ENCODE results near the gene PTPN2.
"Not testable (repeated sequence)": the region's sequence is repeated elsewhere in the genome, so short reads cannot be mapped to it uniquely, and the experiment has no call there.

Gene PTPN2

DNA sequence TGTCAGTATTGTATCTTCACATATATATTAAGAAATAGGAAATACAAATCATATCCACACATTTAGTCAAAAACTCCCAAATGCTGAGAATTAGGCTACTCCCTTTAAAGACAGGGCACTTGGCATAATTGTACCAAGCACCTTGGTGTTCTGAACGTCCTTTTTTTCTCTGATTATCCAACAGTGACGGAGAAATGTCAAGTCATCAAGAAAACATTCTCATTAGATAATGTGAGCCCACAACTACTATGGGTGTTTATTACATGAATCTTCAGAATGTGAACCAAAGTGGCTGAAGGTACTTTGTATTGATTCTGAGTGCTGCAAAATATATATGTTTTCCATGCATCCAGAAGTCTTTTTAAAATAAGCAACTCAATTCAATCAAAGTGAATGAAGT lies 97.4 kb downstream of the PTPN2 start:
- no peak for DNase-seq (ENCODE audit: low read depth)
- no peak overlapping the region for H3K4me3 ChIP-seq (ENCODE audit: low read depth, low read length)

DNA sequence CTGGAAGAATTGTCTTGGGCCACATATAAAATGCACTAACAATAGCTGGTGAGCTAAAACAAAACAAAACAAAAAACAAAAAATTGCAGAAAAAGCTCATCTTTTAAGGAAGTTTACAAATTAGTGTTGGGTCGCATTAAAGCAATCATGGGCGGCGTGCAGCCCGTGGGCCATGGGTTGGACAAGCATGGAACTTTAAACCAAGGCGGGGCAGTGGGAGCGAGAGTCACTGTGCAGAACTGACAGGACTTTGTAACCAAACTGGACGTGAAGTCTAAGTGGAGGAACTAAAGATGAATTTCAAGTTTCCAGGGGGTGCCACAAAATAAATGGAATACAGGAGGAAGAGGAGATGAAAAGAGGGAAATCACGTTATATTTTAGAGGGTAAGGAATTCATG lies 100.5 kb downstream of the PTPN2 start:
- H3K4me3 ChIP-seq (ENCODE audit: low read depth, low read length): no peak overlapping the region

DNA sequence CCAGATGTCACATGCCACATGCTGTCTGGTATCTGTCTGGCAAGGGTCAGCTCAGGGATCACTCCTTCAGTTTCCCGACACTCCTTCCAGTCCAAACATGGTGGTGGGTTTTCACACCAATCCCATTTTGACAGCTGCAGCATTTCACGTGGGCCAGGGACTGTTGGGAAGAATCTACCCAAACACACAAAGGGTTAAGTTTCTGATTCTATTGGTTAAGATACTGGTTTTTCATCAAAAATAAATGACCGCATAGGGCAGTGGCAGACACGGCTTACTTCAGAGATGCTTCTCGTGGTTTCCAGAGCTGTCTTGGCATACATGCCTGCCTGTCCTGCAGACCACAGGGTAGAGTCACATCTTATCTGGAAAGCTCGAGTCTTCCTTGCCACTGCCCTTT lies 101.5 kb downstream of the PTPN2 start:
- no peak overlapping the region for H3K4me3 ChIP-seq (ENCODE audit: low read depth, low read length)
- no peak for DNase-seq (ENCODE audit: low read depth)

More for the DNA sequence above, 100.5 kb downstream of the PTPN2 start:
- DNase-seq (ENCODE audit: low read depth): no peak

DNA sequence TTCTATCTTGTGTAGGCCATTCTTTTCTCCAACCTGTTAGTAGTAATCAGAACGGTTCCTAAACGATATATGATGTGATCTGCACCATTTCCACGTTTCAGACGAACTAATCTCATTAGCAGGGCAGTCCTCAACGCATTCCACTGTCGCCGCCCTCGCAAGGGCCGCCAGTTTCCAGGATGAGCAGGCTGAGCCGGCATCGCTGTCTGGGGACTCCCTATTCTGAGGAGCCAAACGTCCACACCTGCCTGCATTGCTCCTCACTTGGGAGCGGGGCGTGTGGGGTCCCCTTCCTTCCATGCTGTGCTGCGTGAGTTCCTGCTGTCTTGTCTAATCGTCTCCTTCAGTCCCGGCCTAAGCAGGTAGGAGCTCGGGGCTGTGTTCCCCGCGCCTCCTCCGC lies 104.6 kb downstream of the PTPN2 start:
- no peak overlapping the region for H3K4me3 ChIP-seq (ENCODE audit: low read depth, low read length)
- no peak for DNase-seq (ENCODE audit: low read depth)

DNA sequence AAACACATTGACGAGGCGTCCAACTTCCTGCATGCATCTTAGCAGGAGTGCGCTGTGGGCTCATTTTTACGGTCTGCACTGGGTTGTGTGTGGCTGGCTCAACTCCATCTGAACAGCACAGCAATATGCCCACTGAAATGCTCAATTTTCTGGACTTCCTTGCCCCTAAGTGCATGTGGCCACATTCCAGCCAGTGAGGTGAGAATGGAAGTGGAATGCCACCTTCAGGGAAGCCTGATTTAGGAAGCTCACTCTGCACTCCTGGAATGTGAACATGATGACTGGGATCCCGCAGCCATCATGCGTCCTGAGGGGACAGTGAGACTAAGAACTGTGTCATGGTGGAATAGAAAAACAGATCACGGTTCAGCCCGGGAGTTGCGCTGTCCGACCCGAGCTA lies 105.0 kb downstream of the PTPN2 start:
- no peak overlapping the region for H3K4me3 ChIP-seq (ENCODE audit: low read depth, low read length)
- no peak for DNase-seq (ENCODE audit: low read depth)

DNA sequence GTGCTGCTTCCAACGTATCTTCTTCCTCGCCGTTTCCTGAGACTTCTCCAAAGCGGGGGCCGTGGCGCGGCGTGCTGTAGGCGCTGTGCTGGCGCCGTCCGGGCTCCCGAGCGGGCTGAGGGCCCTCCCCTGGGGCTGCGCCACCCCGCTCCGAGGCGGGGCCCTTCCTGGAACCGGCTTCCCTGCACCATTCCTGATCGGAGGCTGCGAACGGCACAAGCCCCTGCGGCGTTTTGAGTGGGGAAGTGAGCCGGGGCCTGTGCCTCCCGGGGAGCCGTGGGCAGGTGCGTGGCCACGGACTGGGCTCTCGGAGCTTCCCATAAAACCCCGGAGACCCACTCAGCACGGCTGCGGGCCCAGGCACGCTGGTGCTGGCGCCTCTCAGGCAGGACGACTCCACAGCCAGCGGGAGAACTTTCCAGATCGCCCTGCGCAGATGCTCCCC lies 106.5 kb downstream of the PTPN2 start:
- H3K4me3 ChIP-seq (ENCODE audit: low read depth, low read length): no peak overlapping the region
- no peak for DNase-seq (ENCODE audit: low read depth)

DNA sequence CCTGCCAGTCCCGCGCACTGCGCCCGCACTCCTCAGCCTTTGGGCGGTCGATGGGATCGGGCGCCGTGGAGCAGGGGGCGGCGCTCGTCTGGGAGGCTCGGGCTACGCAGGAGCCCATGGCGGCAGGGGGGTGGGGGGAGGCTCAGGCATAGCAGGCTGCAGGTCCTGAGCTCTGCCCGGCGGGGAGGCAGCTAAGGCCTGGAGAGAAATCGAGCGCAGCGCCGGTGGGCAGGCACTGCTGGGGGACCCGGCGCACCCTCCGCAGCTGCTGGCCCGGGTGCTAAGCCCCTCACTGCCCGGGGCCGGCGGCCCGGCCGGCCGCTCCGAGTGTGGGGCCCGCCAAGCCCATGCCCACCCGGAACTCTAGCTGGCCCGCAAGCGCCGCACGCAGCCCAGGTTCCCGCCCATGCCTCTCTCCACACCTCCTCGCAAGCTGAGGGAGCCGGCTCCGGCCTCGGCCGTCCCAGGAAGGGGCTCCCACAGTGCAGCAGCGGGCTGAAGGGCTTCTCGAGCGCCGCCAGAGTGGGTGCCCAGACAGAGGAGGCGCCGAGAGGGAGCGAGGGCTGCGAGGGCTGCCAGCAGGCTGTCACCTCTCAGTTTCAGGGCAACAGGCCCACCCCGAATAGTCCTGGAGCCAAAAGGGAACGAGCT lies 107.1 kb downstream of the PTPN2 start:
- no peak overlapping the region for H3K4me3 ChIP-seq (ENCODE audit: low read depth, low read length)

DNA sequence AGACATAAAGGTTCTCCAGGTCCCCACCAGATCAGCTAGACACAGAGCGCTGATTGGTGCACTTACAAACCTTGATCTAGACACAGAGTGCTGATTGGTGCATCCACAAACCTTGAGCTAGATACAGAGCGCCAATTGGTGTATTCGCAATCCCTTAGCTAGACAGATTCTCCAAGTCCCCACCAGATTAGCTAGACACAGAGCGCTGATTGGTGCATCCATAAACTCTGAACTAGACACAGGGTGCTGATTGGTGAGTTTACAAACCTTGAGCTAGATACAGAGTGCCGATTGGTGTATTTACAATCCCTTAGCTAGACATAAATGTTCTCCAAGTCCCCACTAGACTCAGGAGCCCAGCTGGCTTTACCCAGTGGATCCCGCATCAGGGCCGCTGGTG lies 107.6 kb downstream of the PTPN2 start:
- not testable (repeated sequence) for H3K4me3 ChIP-seq (ENCODE audit: low read depth, low read length); DNase-seq (ENCODE audit: low read depth)

More for the DNA sequence above, 107.1 kb downstream of the PTPN2 start:
- DNase-seq (ENCODE audit: low read depth): no peak

DNA sequence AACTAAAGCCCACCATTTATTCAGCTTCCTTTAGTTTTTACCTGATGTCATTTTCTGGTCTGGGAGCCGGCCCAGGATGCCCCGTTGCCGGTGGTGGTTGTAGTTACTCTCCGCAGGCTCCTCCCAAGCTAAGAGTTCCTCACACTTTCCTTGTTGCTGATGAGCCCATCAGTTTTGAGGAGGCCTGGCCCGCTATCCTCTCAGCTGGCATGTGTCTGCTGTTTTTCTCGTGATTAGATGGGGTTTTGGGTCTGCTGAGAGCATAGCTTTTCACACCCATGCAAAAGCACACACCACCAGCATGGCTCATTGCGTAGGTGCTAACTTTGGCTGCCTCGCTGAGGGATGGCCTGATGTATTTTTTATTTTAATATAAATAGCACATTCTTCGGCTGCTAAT lies 109.1 kb downstream of the PTPN2 start:
- DNase-seq (ENCODE audit: low read depth): no peak
- no peak overlapping the region for H3K4me3 ChIP-seq (ENCODE audit: low read depth, low read length)

DNA sequence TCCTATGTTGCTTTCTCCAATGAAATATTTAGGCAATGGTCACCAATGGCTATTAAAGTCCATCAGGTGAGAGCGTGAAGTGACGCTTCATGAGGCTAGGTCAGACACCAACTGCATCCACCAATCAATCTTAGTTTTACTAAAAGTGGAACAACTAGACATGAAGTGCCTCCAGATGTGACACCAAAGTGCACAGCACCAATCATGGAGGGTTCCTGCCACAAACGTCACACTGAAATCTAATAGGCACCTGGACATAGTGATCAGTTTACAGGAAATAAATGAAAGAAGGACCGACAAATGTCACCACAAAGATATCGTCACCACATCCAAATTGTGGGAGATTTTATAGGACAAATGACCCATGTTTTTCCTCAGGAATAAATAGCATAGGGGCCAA lies 110.7 kb downstream of the PTPN2 start:
- no peak for DNase-seq (ENCODE audit: low read depth)
- no peak overlapping the region for H3K4me3 ChIP-seq (ENCODE audit: low read depth, low read length)

DNA sequence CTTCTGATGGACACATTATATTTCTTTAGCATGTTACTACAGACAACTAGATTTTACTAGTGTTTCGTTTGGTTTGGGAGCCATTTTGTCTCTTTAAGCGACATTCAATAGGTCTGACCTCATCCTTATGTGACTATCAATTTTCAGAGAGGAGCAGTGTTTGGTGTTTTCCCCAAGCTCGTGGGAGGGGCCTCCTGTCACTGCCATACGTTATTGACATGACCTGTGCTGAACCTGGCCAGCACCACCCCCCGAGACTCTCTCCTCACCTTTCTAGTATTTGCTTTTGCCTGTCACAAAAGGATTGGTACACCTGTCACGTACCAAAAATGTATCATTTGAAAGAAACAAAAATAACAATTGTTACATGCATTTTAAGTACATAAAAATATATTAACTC lies 111.9 kb downstream of the PTPN2 start:
- H3K4me3 ChIP-seq (ENCODE audit: low read depth, low read length): no peak overlapping the region
- no peak for DNase-seq (ENCODE audit: low read depth)

DNA sequence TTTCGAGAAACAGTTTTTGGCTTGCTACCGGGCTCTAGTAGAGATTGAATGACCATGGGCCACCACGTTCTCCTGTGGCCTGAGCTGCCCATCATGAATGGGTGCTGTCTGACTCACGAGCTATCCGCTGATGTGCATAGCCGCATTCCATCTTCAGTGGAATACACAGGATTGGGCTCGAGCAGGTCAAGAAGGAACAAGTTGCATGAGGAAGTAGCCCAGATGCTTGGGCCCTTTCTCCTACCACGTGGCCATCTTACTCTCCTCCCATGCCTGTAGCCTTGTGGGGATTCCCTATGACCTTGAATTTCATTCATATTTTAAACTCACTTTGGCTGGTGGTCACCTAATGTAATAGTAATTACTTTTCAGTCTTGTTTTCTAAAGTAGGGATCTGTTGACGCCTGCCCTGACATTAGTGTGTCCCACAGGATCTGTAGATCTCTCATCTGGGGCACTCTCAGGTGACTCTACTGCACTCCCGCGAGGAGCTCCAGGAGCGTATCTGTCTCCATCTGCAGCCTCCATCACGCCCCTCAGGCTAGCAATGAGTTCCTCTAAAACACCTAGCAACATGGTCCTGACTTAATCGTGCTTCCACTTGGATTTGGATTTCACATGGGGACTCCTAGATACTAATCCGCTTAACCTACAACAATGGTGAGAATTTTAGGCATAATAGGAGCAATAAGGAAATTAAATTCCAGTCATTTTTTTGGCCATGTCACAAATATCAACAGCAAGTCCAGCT lies 113.4 kb downstream of the PTPN2 start:
- no peak overlapping the region for H3K4me3 ChIP-seq (ENCODE audit: low read depth, low read length)
- DNase-seq (ENCODE audit: low read depth): no peak

DNA sequence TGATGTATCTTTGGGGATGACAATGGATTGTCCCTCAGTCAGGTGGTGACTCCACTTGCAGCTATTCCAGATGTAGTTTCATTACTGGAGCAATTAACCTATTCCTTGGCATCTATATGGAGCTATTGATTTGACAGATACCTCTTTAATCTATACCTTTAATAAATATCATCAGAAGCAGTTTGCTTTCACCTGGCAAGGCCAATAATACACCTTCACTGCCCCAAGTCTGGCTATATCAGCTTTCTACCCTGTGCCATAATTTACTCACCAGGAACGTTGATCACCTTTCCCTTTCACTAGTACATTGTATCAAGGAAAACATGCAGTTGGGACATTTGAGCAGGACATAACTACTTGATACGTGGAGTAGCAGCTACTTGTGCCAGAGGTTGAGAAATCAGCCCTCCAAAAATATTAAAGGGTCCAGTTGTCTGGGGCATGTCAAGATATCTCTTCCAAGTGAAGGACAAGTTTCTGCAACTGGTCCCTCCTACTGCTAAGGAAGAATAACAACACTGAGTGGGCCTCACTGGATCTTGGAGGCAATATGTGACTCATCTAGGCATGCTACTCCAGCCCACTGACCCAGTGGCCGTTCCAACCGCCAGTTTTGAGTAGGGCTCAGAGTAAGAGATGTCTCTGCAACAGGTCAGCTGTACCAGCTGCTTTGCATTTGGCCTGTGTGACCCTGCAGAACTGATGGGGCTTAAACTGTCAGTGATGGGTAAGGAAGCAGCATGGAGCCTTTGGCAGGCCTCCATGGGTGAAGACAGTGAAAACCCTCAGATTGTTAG lies 114.2 kb downstream of the PTPN2 start:
- peak; percentile 11 for DNase-seq (ENCODE audit: low read depth)
- no peak overlapping the region for H3K4me3 ChIP-seq (ENCODE audit: low read depth, low read length)

DNA sequence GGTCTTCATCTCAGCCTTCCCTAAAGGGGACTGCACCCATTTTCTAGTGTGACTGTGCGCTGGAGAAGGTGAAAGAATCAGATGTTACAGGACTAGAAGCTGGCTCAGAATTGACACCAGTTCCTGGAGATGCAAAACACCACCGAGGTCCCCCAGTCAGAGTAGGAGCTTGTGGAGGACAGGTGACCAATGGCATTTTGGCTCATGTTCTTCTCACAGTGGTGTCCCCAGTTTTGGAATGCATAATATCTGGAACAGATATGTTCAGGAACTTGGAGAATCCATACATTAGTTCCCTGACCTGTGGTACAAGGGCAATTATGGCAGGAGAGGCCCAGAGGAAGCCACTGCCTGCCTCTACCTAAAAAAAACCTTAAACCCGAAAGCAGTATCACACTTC lies 114.9 kb downstream of the PTPN2 start:
- H3K4me3 ChIP-seq (ENCODE audit: low read depth, low read length): no peak overlapping the region
- DNase-seq (ENCODE audit: low read depth): no peak

DNA sequence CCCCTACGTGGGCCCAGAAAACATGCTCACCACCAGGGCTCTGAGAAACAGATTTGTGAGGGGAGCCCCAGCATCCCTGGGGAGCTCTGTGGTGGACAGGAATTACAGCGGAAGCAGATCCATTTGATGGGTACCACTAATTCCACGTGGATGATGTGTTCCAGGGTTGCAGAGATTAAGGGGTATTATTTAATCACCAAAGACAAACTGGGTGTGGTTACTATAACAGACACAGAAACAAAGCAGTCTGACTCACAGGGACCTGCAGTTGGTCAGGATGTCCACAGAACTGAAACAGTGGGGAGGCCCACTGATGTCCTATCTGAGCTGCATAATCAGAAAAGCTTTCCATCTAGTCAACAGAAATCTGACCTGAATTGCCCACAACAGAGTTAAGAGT lies 115.4 kb downstream of the PTPN2 start:
- no peak overlapping the region for H3K4me3 ChIP-seq (ENCODE audit: low read depth, low read length)
- DNase-seq (ENCODE audit: low read depth): peak; percentile 23

DNA sequence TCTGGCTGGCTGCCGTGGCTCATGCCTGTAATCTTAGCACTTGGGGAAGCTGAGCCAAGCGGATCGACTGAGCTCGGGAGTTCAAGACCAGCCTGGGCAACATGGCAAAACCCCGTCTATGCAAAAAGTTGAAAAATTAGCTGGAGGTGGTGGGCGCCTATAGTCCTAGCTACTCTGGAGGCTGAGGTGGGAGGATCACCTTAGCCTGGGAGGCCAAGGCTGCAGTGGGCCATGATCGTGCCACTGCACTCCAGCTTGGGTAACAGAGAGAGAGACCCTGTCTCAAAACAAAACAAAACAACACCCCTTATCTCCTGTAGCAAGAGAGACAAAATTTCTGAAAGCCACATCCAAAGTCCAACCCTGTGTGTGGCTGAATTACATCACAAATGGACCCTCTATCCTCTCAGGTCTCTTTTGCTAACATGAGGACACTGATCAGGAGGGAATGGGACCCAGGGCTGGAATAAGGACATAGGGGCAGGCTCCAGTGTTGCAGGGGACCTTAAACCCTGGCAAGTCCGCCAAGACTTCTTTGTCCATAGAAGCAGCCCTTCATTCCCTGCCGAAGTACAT lies 116.4 kb downstream of the PTPN2 start:
- H3K4me3 ChIP-seq (ENCODE audit: low read depth, low read length): no peak overlapping the region
- no peak for DNase-seq (ENCODE audit: low read depth)

DNA sequence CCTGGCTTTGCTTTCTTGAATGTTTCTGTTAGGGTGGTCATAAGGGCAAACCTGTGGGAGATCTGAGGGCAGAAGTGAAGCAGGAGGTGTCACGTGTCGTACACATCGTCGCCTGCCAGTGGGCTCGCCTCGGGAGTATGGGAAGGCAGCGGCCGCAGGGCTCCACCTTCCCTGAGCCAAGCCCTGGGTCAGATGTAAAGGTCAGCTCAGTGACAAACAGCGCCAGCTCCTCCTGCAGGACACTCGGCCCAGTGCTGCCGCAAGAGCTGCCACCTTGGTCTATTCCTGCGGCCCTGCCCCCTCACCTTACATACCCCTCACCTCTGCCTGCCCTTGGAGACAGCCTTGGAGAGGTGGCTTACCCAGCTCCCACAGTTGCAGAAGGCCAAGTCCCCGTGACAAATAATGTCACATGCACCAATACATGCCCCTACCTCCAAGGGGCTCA lies 117.0 kb downstream of the PTPN2 start:
- no peak for DNase-seq (ENCODE audit: low read depth)
- H3K4me3 ChIP-seq (ENCODE audit: low read depth, low read length): no peak overlapping the region

DNA sequence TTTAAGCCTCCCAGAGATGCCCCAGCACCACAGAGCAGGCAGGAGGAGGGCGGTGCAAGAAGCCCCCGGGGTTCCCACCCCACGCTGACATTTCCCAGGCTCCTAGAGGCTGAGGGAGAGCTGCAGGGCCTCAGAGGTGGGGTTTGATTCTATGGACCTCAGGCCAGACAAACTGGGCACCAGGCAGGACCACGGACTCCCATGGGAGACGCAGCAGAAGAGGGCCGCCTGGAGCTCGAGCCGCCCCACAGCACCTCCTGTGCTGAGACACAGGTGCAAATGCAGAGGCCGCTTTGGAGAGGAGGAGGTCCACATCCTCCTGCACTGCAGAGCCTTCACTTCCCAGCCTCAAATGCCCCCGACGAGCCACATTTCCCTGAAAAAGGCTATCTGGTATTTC lies 118.5 kb downstream of the PTPN2 start:
- no peak for DNase-seq (ENCODE audit: low read depth)

DNA sequence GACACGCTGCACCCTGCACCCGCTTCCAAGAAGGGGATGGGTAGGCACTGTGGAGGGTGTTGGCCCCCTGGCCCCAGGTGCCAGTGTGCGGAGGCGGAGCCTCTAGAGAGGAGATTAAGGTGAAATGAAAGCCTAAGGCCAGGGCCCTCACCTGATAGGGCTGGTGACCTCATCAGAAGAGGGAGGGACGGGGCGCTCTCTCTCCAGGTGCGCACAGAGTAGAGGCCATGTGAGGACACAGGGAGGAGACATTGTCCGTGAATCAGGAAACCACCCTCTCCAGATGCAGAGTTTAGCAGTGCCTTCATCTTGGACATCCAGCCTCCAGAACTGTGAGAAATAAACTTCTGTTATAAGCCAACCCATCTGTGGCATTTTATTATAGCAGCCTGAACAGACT lies 118.9 kb downstream of the PTPN2 start:
- DNase-seq (ENCODE audit: low read depth): no peak
- no peak overlapping the region for H3K4me3 ChIP-seq (ENCODE audit: low read depth, low read length)

More for the DNA sequence above, 118.5 kb downstream of the PTPN2 start:
- H3K4me3 ChIP-seq (ENCODE audit: low read depth, low read length): no peak overlapping the region

DNA sequence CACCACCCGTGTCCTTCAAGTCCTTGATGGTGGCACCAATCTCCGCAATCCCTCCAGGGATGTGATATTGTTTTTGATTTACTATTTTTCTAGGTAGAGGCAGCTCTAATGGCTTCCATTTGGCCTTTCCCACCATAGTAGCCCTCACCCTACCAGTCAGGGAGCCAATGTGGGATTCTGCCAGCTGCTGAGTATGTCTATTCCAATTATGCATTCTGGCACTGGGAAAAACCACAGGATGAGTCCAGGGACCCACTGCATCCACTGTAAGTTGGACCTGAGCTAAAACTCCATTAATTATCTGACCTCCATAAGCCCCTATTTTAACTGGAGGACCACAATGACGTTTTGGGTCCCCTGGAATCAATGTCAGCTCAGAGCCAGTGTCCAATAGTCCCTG lies 125.5 kb downstream of the PTPN2 start:
- not testable (repeated sequence) for DNase-seq (ENCODE audit: low read depth); H3K4me3 ChIP-seq (ENCODE audit: low read depth, low read length)

All from skeletal muscle cell (primary cell).